ENCODE results near the gene CD200.

The CD200 gene, protein sequence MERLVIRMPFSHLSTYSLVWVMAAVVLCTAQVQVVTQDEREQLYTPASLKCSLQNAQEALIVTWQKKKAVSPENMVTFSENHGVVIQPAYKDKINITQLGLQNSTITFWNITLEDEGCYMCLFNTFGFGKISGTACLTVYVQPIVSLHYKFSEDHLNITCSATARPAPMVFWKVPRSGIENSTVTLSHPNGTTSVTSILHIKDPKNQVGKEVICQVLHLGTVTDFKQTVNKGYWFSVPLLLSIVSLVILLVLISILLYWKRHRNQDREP

GRCh38 chr3:112333002-112333380 is at the start of gene CD200:
Gene CD200, plus strand, starts transcription at chr3:112333156. Its CDS starts 57 bp downstream, at chr3:112333213.
- TF ChIP-seq FOXA1 (IDR thresholded peaks at IDR 0.05) = no peak
- no peak for TF ChIP-seq LEF1 (IDR thresholded peaks at IDR 0.05; ENCODE audit: borderline replicate concordance)
- no peak for TF ChIP-seq TARDBP (IDR thresholded peaks at IDR 0.05)
- TF ChIP-seq L3MBTL2 (conservative IDR thresholded peaks at IDR 0.05) = no peak
- no peak for TF ChIP-seq ZNF384 (IDR thresholded peaks at IDR 0.05)
- no peak for TF ChIP-seq FOXM1 (IDR thresholded peaks at IDR 0.05; ENCODE audit: borderline replicate concordance)
- TF ChIP-seq, protein P1, sequence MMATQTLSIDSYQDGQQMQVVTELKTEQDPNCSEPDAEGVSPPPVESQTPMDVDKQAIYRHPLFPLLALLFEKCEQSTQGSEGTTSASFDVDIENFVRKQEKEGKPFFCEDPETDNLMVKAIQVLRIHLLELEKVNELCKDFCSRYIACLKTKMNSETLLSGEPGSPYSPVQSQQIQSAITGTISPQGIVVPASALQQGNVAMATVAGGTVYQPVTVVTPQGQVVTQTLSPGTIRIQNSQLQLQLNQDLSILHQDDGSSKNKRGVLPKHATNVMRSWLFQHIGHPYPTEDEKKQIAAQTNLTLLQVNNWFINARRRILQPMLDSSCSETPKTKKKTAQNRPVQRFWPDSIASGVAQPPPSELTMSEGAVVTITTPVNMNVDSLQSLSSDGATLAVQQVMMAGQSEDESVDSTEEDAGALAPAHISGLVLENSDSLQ (IDR thresholded peaks at IDR 0.05) = no peak
- no peak for TF ChIP-seq HDGF (IDR thresholded peaks at IDR 0.05; ENCODE audit: borderline replicate concordance)
- no peak for TF ChIP-seq ELF4 (IDR thresholded peaks at IDR 0.05)
- no peak for TF ChIP-seq BHLHE40 (IDR thresholded peaks at IDR 0.05; ENCODE audit: borderline replicate concordance)
- no peak for TF ChIP-seq FOXK2 (IDR thresholded peaks at IDR 0.05)
- no peak for TF ChIP-seq CTBP1 (IDR thresholded peaks at IDR 0.05; ENCODE audit: borderline replicate concordance)
- ChIA-PET CTCF (interaction anchor here (0.6 to 1.4 kb wide), 5 partner anchors 11 to 221 kb away, joined by 3 to 6 read pairs (median 5); no protein-coding TSS in a partner anchor), POLR2A (no interaction called here)
- DNase-seq (ENCODE audit: extremely low spot score) = no peak

DNA sequence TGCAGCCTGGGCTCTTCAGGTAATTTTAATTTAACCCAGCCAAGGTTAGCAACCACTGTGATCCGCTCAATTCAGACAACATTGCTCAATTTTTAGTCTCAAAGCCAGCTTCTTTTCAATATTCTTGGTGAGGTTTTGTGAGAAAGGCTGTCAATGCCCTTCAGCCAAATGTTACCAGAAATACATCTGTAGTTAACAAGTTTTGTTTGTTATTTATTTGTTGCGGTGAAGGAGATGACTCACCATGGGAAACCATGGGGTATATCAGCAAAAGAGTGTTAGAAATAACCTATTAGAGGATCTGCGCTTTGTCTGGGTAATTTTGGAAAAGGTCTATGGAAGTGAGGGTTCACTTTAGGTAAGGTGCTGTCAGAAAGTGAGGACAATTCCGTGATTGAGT is 43.9 kb upstream of the CD200 start:
- no peak for TF ChIP-seq BHLHE40 (IDR thresholded peaks at IDR 0.05; ENCODE audit: borderline replicate concordance)
- POLR2A ChIA-PET = no interaction called here
- DNase-seq (ENCODE audit: extremely low spot score) = no peak
- CTCF ChIA-PET = no interaction called here

GRCh38 chr3:112293368-112294321 is 39.3 kb upstream of the CD200 start, which contains the start of gene SLC9C1:
Gene SLC9C1, minus strand, starts transcription at chr3:112294216. Its CDS starts 7,425 bp downstream, at chr3:112286791.
- no peak for TF ChIP-seq CTBP1 (IDR thresholded peaks at IDR 0.05; ENCODE audit: borderline replicate concordance)
- TF ChIP-seq TARDBP (IDR thresholded peaks at IDR 0.05) = no peak
- no peak for TF ChIP-seq SUZ12 (IDR thresholded peaks at IDR 0.05)
- TF ChIP-seq ARNT (IDR thresholded peaks at IDR 0.05) = no peak
- TF ChIP-seq L3MBTL2 (conservative IDR thresholded peaks at IDR 0.05) = no peak
- TF ChIP-seq NFRKB (IDR thresholded peaks at IDR 0.05) = no peak
- no peak for TF ChIP-seq ELF4 (IDR thresholded peaks at IDR 0.05)
- TF ChIP-seq SP1 (IDR thresholded peaks at IDR 0.05) = no peak
- TF ChIP-seq FOXA1 (IDR thresholded peaks at IDR 0.05) = no peak
- no peak for TF ChIP-seq FOXK2 (IDR thresholded peaks at IDR 0.05)
- no peak for TF ChIP-seq ZNF384 (IDR thresholded peaks at IDR 0.05)
- TF ChIP-seq BHLHE40 (IDR thresholded peaks at IDR 0.05; ENCODE audit: borderline replicate concordance) = no peak
- no peak for TF ChIP-seq FOXM1 (IDR thresholded peaks at IDR 0.05; ENCODE audit: borderline replicate concordance)
- TF ChIP-seq LEF1 (IDR thresholded peaks at IDR 0.05; ENCODE audit: borderline replicate concordance) = no peak
- ChIA-PET POLR2A (no interaction called here), CTCF (interaction anchor here (0.7 to 1.6 kb wide), 7 partner anchors 36 to 239 kb away, joined by 3 to 9 read pairs (median 3); no protein-coding TSS in a partner anchor)
- DNase-seq (ENCODE audit: extremely low spot score) = peak; percentile 28

GRCh38 chr3:112297714-112298113 is 35.2 kb upstream of the CD200 start:
- DNase-seq (ENCODE audit: extremely low spot score) = no peak
- POLR2A ChIA-PET = no interaction called here
- TF ChIP-seq ZNF384 (IDR thresholded peaks at IDR 0.05) (no peak), BHLHE40 (IDR thresholded peaks at IDR 0.05; ENCODE audit: borderline replicate concordance) (no peak), ARNT (IDR thresholded peaks at IDR 0.05) (no peak), SP1 (IDR thresholded peaks at IDR 0.05) (no peak), FOXK2 (IDR thresholded peaks at IDR 0.05) (no peak), TARDBP (IDR thresholded peaks at IDR 0.05) (no peak), SUZ12 (IDR thresholded peaks at IDR 0.05) (no peak), NFRKB (IDR thresholded peaks at IDR 0.05) (no peak), LEF1 (IDR thresholded peaks at IDR 0.05; ENCODE audit: borderline replicate concordance) (no peak), HDGF (IDR thresholded peaks at IDR 0.05; ENCODE audit: borderline replicate concordance) (no peak), FOXA1 (IDR thresholded peaks at IDR 0.05) (no peak), FOXM1 (IDR thresholded peaks at IDR 0.05; ENCODE audit: borderline replicate concordance) (no peak), CTBP1 (IDR thresholded peaks at IDR 0.05; ENCODE audit: borderline replicate concordance) (no peak), L3MBTL2 (conservative IDR thresholded peaks at IDR 0.05) (no peak), ELF4 (IDR thresholded peaks at IDR 0.05) (no peak)
- TF ChIP-seq, protein P1 (IDR thresholded peaks at IDR 0.05) = no peak
- CTCF ChIA-PET = interaction anchor here (0.7 kb wide), 1 partner anchor 25 kb away, joined by 3 read pairs; no protein-coding TSS in a partner anchor

DNA sequence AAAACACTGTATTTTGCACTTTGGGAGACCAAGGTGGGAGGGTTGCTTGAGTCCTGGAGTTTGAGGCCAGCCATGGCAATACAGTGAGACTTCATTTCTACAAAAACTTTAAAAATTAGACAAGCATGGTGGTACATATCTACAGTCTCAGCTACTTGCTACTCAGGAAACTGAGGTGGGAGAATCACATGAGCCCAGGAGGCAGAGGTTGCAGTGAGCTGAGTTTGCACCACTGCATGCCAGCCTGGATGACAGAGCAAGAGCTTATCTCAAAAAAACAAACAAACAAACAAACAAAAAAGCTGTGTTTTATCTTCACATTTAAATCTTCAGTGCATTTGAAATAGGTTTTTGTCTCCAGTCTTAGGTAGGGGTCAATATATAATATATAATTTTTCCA is 34.2 kb upstream of the CD200 start:
- CTCF ChIA-PET = no interaction called here
- TF ChIP-seq LEF1 (IDR thresholded peaks at IDR 0.05; ENCODE audit: borderline replicate concordance) (no peak), ARNT (IDR thresholded peaks at IDR 0.05) (no peak), ZNF384 (IDR thresholded peaks at IDR 0.05) (no peak), HDGF (IDR thresholded peaks at IDR 0.05; ENCODE audit: borderline replicate concordance) (no peak), SP1 (IDR thresholded peaks at IDR 0.05) (no peak), NFRKB (IDR thresholded peaks at IDR 0.05) (no peak), FOXK2 (IDR thresholded peaks at IDR 0.05) (no peak), ELF4 (IDR thresholded peaks at IDR 0.05) (no peak), TARDBP (IDR thresholded peaks at IDR 0.05) (no peak), FOXA1 (IDR thresholded peaks at IDR 0.05) (no peak), BHLHE40 (IDR thresholded peaks at IDR 0.05; ENCODE audit: borderline replicate concordance) (no peak), L3MBTL2 (conservative IDR thresholded peaks at IDR 0.05) (no peak), CTBP1 (IDR thresholded peaks at IDR 0.05; ENCODE audit: borderline replicate concordance) (no peak), SUZ12 (IDR thresholded peaks at IDR 0.05) (no peak), FOXM1 (IDR thresholded peaks at IDR 0.05; ENCODE audit: borderline replicate concordance) (no peak)
- TF ChIP-seq, protein P1 (IDR thresholded peaks at IDR 0.05) = no peak
- DNase-seq (ENCODE audit: extremely low spot score) = no peak
- POLR2A ChIA-PET = no interaction called here

All from HEK293T (cell line).